Cardiac fibroblast (primary cell): ENCODE measurements around the gene FES.

ENCODE experiments used
- DNase-seq, 2 donors: peaks; one replicate each; pipeline versions ENCODE4 v3.0.0 to v3.0.0-alpha.2; 2010; ENCODE audit warnings: low read depth in 2 of 2
- H3K4me3 ChIP-seq, 2 donors: replicated peaks in 1 of 2; 1 replicate in 1 of 2; 2 replicates in 1 of 2; pipeline ENCODE4 v1.5.1; 2011; ENCODE audit warnings: low read depth in 2 of 2, low read length in 2 of 2, mild to moderate bottlenecking in 2 of 2, moderate library complexity in 1 of 2
- CTCF ChIP-seq: IDR thresholded peaks from one replicate; pipeline ENCODE4 v1.5.1; 2011; ENCODE audit warnings: low read depth, mild to moderate bottlenecking, low read length, inconsistent platforms

The FES gene

GRCh38 chr15:90883976-90884718 lies at the start of gene FES:
FES (plus strand) TSS chr15:90884504; CDS start chr15:90885046, 542 bp downstream.
- peak in 1 of 2 donors; percentile 74 for DNase-seq
- TF ChIP-seq CTCF, result no peak
- peak within 1 kb of the TSS; percentile 51 to 53 for H3K4me3 ChIP-seq

DNA sequence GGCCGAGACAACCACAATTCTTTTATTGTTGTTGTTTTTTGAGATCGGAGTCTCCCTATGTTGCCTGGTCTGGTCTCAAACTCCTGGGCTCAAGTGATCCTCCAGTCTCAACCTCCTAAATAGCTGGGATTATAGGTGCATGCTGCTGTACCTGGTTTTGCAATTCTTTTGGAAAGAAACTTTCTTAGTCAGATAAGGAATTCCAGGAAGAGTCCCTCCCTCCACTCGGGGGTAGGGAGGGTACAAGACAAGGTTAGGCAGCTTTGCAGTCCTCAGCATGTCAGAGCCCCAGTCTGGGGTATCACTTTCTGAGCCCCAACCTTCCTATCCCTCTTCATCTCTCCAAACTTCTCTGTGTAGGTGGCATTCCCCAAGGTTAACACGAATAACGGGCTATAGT lies 49.7 kb upstream of the FES start:
- DNase-seq, result no peak

DNA sequence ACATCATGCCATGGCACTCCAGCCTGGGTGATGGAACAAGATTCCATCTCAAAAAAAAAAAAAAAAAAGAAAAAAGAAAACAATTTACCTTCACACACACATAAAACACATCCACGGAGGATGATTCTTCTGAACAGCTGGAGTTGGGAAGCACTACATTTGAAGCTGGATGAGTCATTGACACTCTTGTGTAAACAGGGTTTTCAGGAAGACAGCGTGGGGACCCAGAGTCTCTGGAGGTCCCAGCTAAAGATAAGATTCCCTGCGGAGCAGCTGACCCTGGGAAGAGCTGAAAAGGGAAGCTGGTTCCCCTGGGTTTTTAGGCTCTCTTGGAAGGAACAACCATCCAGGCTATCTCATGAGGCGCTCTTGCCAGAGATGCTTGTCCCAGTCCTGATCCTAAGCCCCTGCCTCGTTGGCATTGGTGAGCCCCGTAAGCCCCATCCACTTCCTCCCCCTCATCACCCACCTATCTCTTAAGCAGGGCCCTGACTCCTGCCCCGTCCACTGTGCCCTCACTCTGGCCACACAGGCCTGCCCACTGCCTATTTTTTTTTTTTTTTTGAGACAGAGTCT lies 47.9 kb upstream of the FES start:
- no peak overlapping the region for H3K4me3 ChIP-seq
- TF ChIP-seq CTCF, result no peak
- peak; percentile 60 to 73 for DNase-seq

More for the DNA sequence above, 49.7 kb upstream of the FES start:
- no peak overlapping the region for H3K4me3 ChIP-seq
- no peak for TF ChIP-seq CTCF

DNA sequence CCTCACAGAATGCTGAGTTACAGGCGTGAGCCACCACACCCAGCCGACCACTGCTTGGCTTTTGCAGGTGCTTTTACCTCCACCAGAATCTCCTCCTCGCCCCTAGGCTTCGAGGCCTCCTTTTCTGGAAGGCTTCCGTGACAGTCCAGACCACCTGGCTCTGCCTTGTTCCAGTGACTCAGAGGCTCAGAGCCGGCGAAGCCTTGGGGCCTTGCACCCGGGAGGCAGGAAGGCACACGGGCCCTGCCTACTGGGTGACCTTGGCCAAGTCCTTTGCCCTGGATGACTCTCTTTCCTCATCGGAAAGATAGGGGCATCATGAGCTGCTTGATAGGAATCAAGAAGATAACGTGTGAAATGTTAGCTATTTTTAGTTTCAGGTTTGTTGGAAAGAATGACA lies 47.2 kb upstream of the FES start:
- DNase-seq, result no peak
- no peak overlapping the region for H3K4me3 ChIP-seq
- no peak for TF ChIP-seq CTCF

- H3K4me3 ChIP-seq, result no peak overlapping the region
- DNase-seq, result no peak
- TF ChIP-seq CTCF, result no peak
These were observed 46.2 kb upstream of the FES start for GRCh38 chr15:90838139-90838538.

GRCh38 chr15:90838544-90838943 lies 45.8 kb upstream of the FES start:
- no peak for TF ChIP-seq CTCF
- H3K4me3 ChIP-seq, result no peak overlapping the region
- no peak for DNase-seq
